ENCODE data around the gene OSBPL2.

OSBPL2 gene

GRCh38 chr20:62208061-62208794, 30.1 kb upstream of the OSBPL2 start:
- H3K4me3 ChIP-seq (replicated peaks; ENCODE audit: low read depth, low read length), result no peak overlapping the region
- DNase-seq (ENCODE audit: extremely low read depth, low read depth), result no peak
- TF ChIP-seq CTCF (IDR thresholded peaks at IDR 0.05; ENCODE audit: low read depth, low read length, missing control alignments), result no peak

DNA sequence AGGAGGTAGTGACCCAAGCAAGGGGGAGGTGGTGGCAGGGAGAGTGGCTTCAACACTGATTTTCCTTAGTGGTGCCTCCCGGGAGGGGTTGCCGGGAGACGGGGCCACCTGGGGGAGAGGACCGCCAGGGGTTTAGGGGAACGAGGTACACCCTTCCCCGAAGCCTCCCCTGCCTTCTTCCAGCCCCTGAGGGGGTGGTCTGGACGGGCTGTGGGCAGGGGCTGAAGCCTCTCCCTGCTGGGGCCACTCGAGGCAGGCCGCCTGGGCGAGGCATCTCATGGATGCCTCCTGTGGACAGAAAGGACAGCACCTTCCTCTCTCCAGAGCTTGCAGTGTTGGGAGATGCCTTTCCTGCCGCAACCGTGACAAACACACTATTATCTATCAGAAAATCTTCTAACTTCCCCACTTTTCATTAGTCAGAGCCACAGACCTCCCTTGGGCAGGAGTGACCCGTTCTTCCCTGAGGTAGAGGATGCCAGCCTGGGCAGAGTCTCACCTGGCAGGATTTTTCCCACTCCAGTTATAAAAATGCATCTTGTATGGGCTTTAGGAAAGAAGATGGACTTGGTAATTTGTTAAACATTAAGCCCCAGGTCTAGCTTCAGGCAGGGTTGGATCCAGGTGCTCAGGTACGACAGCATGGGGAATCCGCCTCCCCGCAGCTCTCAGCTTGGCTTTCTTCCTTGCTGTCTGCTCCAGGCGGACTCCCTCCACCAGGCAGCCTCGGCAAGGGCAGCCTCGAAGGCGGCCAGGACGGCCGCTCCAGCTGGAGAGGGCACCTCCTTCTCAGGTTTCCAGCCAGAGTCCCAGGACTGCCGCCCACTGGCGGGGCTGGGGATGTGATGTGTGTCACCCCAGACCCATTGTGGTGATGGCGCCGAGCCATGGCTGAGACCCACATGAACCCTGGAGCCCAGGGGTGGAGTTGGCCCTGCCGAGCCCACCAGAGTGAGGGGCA, 29.2 kb upstream of the OSBPL2 start:
- no peak overlapping the region for H3K4me3 ChIP-seq (replicated peaks; ENCODE audit: low read depth, low read length)
- DNase-seq (ENCODE audit: extremely low read depth, low read depth), result no peak
- peak; percentile 7 for TF ChIP-seq CTCF (IDR thresholded peaks at IDR 0.05; ENCODE audit: low read depth, low read length, missing control alignments)

GRCh38 chr20:62209850-62210495, 28.3 kb upstream of the OSBPL2 start:
- no peak for DNase-seq (ENCODE audit: extremely low read depth, low read depth)
- H3K4me3 ChIP-seq (replicated peaks; ENCODE audit: low read depth, low read length), result no peak overlapping the region
- TF ChIP-seq CTCF (IDR thresholded peaks at IDR 0.05; ENCODE audit: low read depth, low read length, missing control alignments), result no peak

GRCh38 chr20:62210496-62210855, 27.8 kb upstream of the OSBPL2 start:
- DNase-seq (ENCODE audit: extremely low read depth, low read depth), result no peak
- TF ChIP-seq CTCF (IDR thresholded peaks at IDR 0.05; ENCODE audit: low read depth, low read length, missing control alignments), result no peak
- no peak overlapping the region for H3K4me3 ChIP-seq (replicated peaks; ENCODE audit: low read depth, low read length)

DNA sequence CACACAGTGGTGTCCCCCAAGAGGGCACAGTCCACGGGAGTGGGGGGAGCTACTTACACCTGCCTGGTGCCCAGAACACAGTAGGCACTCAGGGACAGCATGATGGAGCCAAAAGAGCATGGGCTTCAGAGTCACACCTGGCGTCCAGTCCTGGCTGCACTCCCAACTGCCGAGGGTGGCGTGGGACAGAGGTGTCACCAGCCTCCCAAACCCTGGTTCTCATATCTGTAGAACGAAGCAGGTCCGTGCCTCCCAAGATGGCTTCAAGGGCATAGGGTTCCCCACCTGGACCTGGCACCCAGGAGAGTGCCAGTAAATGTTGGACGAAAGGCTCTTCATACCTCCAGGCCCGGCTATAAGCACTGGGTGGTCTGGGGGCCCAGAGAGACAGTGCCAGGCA, 27.1 kb upstream of the OSBPL2 start:
- no peak for DNase-seq (ENCODE audit: extremely low read depth, low read depth)
- no peak overlapping the region for H3K4me3 ChIP-seq (replicated peaks; ENCODE audit: low read depth, low read length)
- no peak for TF ChIP-seq CTCF (IDR thresholded peaks at IDR 0.05; ENCODE audit: low read depth, low read length, missing control alignments)

DNA sequence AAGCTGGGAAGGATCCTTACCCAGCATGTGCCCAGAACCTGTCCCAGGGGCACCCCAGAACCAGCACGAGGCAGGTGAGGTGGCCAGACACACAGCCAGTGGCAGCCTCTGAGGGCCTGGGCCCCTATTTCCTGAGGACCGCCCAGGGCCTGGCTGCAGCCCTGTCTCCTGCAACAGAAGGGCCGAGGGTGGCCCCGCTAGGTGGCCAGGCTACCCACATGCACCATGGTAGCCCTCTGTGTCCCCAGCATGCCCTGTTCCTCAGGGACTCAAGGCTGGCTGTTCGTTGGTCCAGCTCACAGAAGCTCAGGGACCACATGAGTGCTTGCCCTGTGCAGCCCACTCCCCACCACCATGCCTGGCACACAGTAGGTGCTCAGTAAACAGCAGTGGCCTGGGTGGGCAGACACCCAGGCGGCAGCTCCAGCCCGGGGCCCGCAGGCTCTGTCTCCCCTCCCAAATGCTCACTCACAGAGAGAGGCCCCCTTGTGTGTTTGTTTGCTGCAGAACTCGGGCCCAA, 26.5 kb upstream of the OSBPL2 start:
- no peak for DNase-seq (ENCODE audit: extremely low read depth, low read depth)
- H3K4me3 ChIP-seq (replicated peaks; ENCODE audit: low read depth, low read length), result no peak overlapping the region
- no peak for TF ChIP-seq CTCF (IDR thresholded peaks at IDR 0.05; ENCODE audit: low read depth, low read length, missing control alignments)

Measured in HFF-Myc (cell line).